ENCODE data around the gene PPP2R1A. TPM values are rescaled to one million over a fixed set of nuclear protein-coding genes. Genes with fewer than 3 reads are reported as not detected.

The PPP2R1A gene
- total and polyA plus RNA-seq, 8 donors = 73.3 to 272 (median 132) TPM

GRCh38 chr19:52227196-52227940 is 37.5 kb downstream of the PPP2R1A start:
- intact Hi-C loops (cut with DNase I; ENCODE audit: low total_unique reads) = no loop called here
- H3K36me3 ChIP-seq = peaks cover 51 to 78% (median 73%) of the 10 kb centered on the region in 4 donors

GRCh38 chr19:52227980-52228379 is 38.1 kb downstream of the PPP2R1A start:
- peaks cover 45 to 72% (median 67%) of the 10 kb centered on the region in 4 donors for H3K36me3 ChIP-seq
- no peak for TF ChIP-seq EP300 (IDR thresholded peaks at IDR 0.05)
- H3K27me3 ChIP-seq = no peaks in the 10 kb centered on the region
- WGBS, 5 donors = 84 to 91% (median 88%) methylated on average over 5 of the region's 5 CpGs
- no peaks in the 10 kb centered on the region for H3K9me3 ChIP-seq
- no peak overlapping the region for H3K27ac ChIP-seq
- DNase-seq = no peak
- H3K4me1 ChIP-seq = no peaks in the 10 kb centered on the region
- intact Hi-C loops (cut with DNase I; ENCODE audit: low total_unique reads) = no loop called here
- no peak overlapping the region for H3K4me3 ChIP-seq

More at GRCh38 chr19:52227196-52227940, 37.5 kb downstream of the PPP2R1A start:
- TF ChIP-seq EP300 (IDR thresholded peaks at IDR 0.05) (no peak), POLR2A (IDR thresholded peaks at IDR 0.05) (no peak), CTCF (IDR thresholded peaks at IDR 0.05) (no peak), POLR2AphosphoS5 (IDR thresholded peaks at IDR 0.05) (no peak)
- H3K9me3 ChIP-seq = no peaks in the 10 kb centered on the region
- 83 to 91% (median 88%) methylated on average over 10 of the region's 10 CpGs for WGBS, 5 donors
- no peak for DNase-seq
- no peak overlapping the region for H3K27ac ChIP-seq
- H3K4me1 ChIP-seq = no peaks in the 10 kb centered on the region
- H3K27me3 ChIP-seq = no peaks in the 10 kb centered on the region
- H3K4me3 ChIP-seq = no peak overlapping the region

- H3K36me3 ChIP-seq = peaks cover 30 to 57% (median 51%) of the 10 kb centered on the region in 4 donors
- no peak for DNase-seq
- H3K4me3 ChIP-seq = no peak overlapping the region
- no peaks in the 10 kb centered on the region for H3K27me3 ChIP-seq
- intact Hi-C loops (cut with DNase I; ENCODE audit: low total_unique reads) = no loop called here
- TF ChIP-seq EP300 (IDR thresholded peaks at IDR 0.05) = no peak
- no peak for TF ChIP-seq POLR2A (IDR thresholded peaks at IDR 0.05)
- TF ChIP-seq CTCF (IDR thresholded peaks at IDR 0.05) = no peak
- no peak for TF ChIP-seq POLR2AphosphoS5 (IDR thresholded peaks at IDR 0.05)
- no peaks in the 10 kb centered on the region for H3K4me1 ChIP-seq
- H3K9me3 ChIP-seq = no peaks in the 10 kb centered on the region
- H3K27ac ChIP-seq = no peak overlapping the region
- WGBS, 5 donors = 78 to 95% (median 91%) methylated on average over 5 to 6 of the region's 6 CpGs
Observed at GRCh38 chr19:52229524-52229923, 39.7 kb downstream of the PPP2R1A start.

- intact Hi-C loops (cut with DNase I; ENCODE audit: low total_unique reads) = no loop called here
- WGBS, 5 donors = 73 to 83% (median 75%) methylated on average over 1 of the region's 1 CpG
Observed at GRCh38 chr19:52230685-52231084, 40.8 kb downstream of the PPP2R1A start.

More at GRCh38 chr19:52230685-52231084, 40.8 kb downstream of the PPP2R1A start:
- H3K9me3 ChIP-seq = no peaks in the 10 kb centered on the region
- H3K36me3 ChIP-seq = peaks cover 21 to 45% (median 40%) of the 10 kb centered on the region in 4 donors
- no peaks in the 10 kb centered on the region for H3K4me1 ChIP-seq
- H3K27ac ChIP-seq = no peak overlapping the region
- TF ChIP-seq POLR2A (IDR thresholded peaks at IDR 0.05) (no peak), EP300 (IDR thresholded peaks at IDR 0.05) (no peak), CTCF (IDR thresholded peaks at IDR 0.05) (no peak), POLR2AphosphoS5 (IDR thresholded peaks at IDR 0.05) (no peak)
- DNase-seq = no peak
- no peak overlapping the region for H3K4me3 ChIP-seq
- no peaks in the 10 kb centered on the region for H3K27me3 ChIP-seq

All from stomach (tissue), 9 donors.